Measurements from ENCODE around the gene OMD. TPM values are rescaled to one million over a fixed set of nuclear protein-coding genes. Genes with fewer than 3 reads are reported as not detected.
A peak's percentile ranks its signal among the peaks of the same experiment; 100 is the strongest.
"Not testable (repeated sequence)": the region's sequence is repeated elsewhere in the genome, so short reads cannot be mapped to it uniquely, and the experiment has no call there.

Gene OMD
- 0.53 TPM for polyA plus RNA-seq (2013, experiment 1 of 2; ENCODE audit: insufficient read length)
- 0.37 TPM for polyA plus RNA-seq (2013, experiment 2 of 2; ENCODE audit: insufficient read length)

GRCh38 chr9:92424340-92424739 lies at the start of gene OMD:
TSS of gene OMD (minus strand) at chr9:92424471. CDS start at chr9:92417558, 6,913 bp downstream.
- peak; percentile 78 for DNase-seq

- DNase-seq: peak; percentile 68
These were observed 43.9 kb upstream of the OMD start for GRCh38 chr9:92468206-92468605.

GRCh38 chr9:92467511-92467910 lies 43.2 kb upstream of the OMD start:
- DNase-seq: no peak

GRCh38 chr9:92467041-92467440 lies 42.8 kb upstream of the OMD start:
- DNase-seq: no peak

- DNase-seq: peak; percentile 92
These were observed 39.7 kb upstream of the OMD start for GRCh38 chr9:92463984-92464383.

- DNase-seq: no peak
These were observed 39.1 kb upstream of the OMD start for GRCh38 chr9:92463387-92463786.

- DNase-seq: no peak
These were observed 33.3 kb upstream of the OMD start for GRCh38 chr9:92457576-92457975.

- no peak for DNase-seq
These were observed 30.9 kb upstream of the OMD start for GRCh38 chr9:92455217-92455616.

GRCh38 chr9:92446536-92446935 lies 22.3 kb upstream of the OMD start:
- DNase-seq: peak; percentile 11

- no peak for DNase-seq
These were observed 20.6 kb upstream of the OMD start for GRCh38 chr9:92444841-92445240.

GRCh38 chr9:92440751-92441046 lies 16.4 kb upstream of the OMD start:
- DNase-seq: no peak

- peak; percentile 42 for DNase-seq
These were observed 15.9 kb upstream of the OMD start for GRCh38 chr9:92439921-92440750.

- peak; percentile 28 for DNase-seq
These were observed 14.7 kb upstream of the OMD start for GRCh38 chr9:92438900-92439526.

GRCh38 chr9:92435263-92435662 lies 11.0 kb upstream of the OMD start:
- no peak for DNase-seq

GRCh38 chr9:92432972-92433548 lies 8.8 kb upstream of the OMD start:
- no peak for DNase-seq

GRCh38 chr9:92432350-92432749 lies 8.1 kb upstream of the OMD start:
- DNase-seq: peak; percentile 59

GRCh38 chr9:92429836-92430235 lies 5.6 kb upstream of the OMD start:
- no peak for DNase-seq

- DNase-seq: no peak
These were observed 2.4 kb upstream of the OMD start for GRCh38 chr9:92426501-92427145.

- peak; percentile 84 for DNase-seq
These were observed 1.2 kb upstream of the OMD start for GRCh38 chr9:92425474-92425873.

GRCh38 chr9:92423612-92424011 lies 659 bp downstream of the OMD start:
- no peak for DNase-seq

GRCh38 chr9:92422611-92423338 lies 1.5 kb downstream of the OMD start:
- DNase-seq: no peak

GRCh38 chr9:92414566-92414965 lies 9.7 kb downstream of the OMD start:
- no peak for DNase-seq

GRCh38 chr9:92411157-92411556 lies 13.1 kb downstream of the OMD start:
- not testable (repeated sequence) for DNase-seq

Data from fibroblast of skin of abdomen (primary cell).